Measurements from ENCODE around the gene FUCA1.
"Not testable (repeated sequence)": the region's sequence is repeated elsewhere in the genome, so short reads cannot be mapped to it uniquely, and the experiment has no call there.

DNA sequence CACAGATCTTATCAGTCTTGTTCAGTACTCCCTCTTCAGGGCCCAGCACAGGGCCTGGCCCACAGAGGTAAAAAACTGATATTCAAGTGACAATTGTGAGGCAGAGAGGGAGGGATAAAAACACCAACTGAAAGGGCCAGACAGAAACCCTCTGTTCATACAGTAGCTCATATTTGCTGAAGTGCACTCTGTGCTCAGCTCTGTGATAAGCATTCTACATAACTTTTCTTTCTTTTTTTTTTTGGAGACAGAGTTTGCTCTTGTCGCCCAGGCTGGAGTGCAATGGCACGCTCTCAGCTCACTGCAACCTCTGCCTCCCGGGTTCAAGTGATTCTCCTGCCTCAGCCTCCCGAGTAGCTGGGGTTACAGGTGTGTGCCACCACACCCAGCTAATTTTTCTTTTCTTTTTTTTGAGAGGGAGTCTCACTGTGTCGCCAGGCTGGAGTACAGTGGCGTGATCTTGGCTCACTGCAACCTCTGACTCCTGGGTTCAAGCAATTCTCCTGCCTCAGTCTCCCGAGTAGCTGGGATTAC, 65.2 kb downstream of the FUCA1 start:
- TF ChIP-seq, protein P1, sequence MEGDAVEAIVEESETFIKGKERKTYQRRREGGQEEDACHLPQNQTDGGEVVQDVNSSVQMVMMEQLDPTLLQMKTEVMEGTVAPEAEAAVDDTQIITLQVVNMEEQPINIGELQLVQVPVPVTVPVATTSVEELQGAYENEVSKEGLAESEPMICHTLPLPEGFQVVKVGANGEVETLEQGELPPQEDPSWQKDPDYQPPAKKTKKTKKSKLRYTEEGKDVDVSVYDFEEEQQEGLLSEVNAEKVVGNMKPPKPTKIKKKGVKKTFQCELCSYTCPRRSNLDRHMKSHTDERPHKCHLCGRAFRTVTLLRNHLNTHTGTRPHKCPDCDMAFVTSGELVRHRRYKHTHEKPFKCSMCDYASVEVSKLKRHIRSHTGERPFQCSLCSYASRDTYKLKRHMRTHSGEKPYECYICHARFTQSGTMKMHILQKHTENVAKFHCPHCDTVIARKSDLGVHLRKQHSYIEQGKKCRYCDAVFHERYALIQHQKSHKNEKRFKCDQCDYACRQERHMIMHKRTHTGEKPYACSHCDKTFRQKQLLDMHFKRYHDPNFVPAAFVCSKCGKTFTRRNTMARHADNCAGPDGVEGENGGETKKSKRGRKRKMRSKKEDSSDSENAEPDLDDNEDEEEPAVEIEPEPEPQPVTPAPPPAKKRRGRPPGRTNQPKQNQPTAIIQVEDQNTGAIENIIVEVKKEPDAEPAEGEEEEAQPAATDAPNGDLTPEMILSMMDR (IDR thresholded peaks at IDR 0.05), result not testable (repeated sequence)
- not testable (repeated sequence) for TF ChIP-seq EP300 (IDR thresholded peaks at IDR 0.05)

All from gastroesophageal sphincter (tissue), 3 donors.